Endothelial cell (in vitro differentiated cells): Measurements from ENCODE around the gene NKAIN1. TPM values are rescaled to one million over a fixed set of nuclear protein-coding genes. Genes with fewer than 3 reads are reported as not detected.
"Not testable (repeated sequence)": the region's sequence is repeated elsewhere in the genome, so short reads cannot be mapped to it uniquely, and the experiment has no call there.

Experiments used
- DNase-seq: peaks from one replicate; pipeline ENCODE4 v3.0.0; 2021; ENCODE audit warnings: low spot score
- H3K27ac Mint-ChIP-seq: one replicate; pipeline ENCODE4 v1.8.0; 2021; ENCODE audit warnings: mixed read lengths, inconsistent platforms; ENCODE audit not compliant: unreplicated experiment
- H3K27me3 Mint-ChIP-seq: one replicate; pipeline ENCODE4 v1.8.0; 2021; ENCODE audit warnings: mild to moderate bottlenecking, moderate library complexity, mixed read lengths, inconsistent platforms; ENCODE audit not compliant: unreplicated experiment
- H3K36me3 Mint-ChIP-seq: one replicate; pipeline ENCODE4 v1.8.0; 2021; ENCODE audit warnings: mild to moderate bottlenecking, low read depth, mixed read lengths, inconsistent platforms; ENCODE audit not compliant: unreplicated experiment
- H3K4me1 Mint-ChIP-seq: one replicate; pipeline ENCODE4 v1.8.0; 2021; ENCODE audit warnings: mild to moderate bottlenecking, mixed read lengths, inconsistent platforms; ENCODE audit not compliant: unreplicated experiment
- H3K4me3 Mint-ChIP-seq: one replicate; pipeline ENCODE4 v1.8.0; 2021; ENCODE audit warnings: mild to moderate bottlenecking, mixed read lengths, inconsistent platforms; ENCODE audit not compliant: unreplicated experiment
- H3K9me3 Mint-ChIP-seq: one replicate; pipeline ENCODE4 v1.8.0; 2021; ENCODE audit warnings: mixed read lengths, inconsistent platforms; ENCODE audit not compliant: unreplicated experiment
- total RNA-seq: library from RNA; stranded (reverse); fragmentation: NEBNext Ultra II Directional; extraction: Animal tissue kit (Norgen Biotek cat#: 25700); gene quantifications from one replicate; pipeline ENCODE4 v1.2.1, GENCODE V29; 2021; ENCODE audit not compliant: unreplicated experiment
- TF ChIP-seq, protein P1 (sequence below): fragments of 200-600 bp; sonication (generic); IDR thresholded peaks from one replicate; pipeline ENCODE4 v1.5.0; 2021; ENCODE audit warnings: antibody characterized with exemption; ENCODE audit not compliant: unreplicated experiment

The NKAIN1 gene
- total RNA-seq, 1 donor from 2014 or later, result 3.7 TPM

GRCh38 chr1:31182352-31182751 is 57.3 kb downstream of the NKAIN1 start:
- Mint-ChIP-seq H3K27me3 (peaks cover 14% of the 10 kb centered on the region), H3K27ac (no peak overlapping the region), H3K36me3 (peaks cover 5% of the 10 kb centered on the region), H3K4me1 (peaks cover 2% of the 10 kb centered on the region), H3K4me3 (no peak overlapping the region), H3K9me3 (no peaks in the 10 kb centered on the region)
- TF ChIP-seq, protein P1, sequence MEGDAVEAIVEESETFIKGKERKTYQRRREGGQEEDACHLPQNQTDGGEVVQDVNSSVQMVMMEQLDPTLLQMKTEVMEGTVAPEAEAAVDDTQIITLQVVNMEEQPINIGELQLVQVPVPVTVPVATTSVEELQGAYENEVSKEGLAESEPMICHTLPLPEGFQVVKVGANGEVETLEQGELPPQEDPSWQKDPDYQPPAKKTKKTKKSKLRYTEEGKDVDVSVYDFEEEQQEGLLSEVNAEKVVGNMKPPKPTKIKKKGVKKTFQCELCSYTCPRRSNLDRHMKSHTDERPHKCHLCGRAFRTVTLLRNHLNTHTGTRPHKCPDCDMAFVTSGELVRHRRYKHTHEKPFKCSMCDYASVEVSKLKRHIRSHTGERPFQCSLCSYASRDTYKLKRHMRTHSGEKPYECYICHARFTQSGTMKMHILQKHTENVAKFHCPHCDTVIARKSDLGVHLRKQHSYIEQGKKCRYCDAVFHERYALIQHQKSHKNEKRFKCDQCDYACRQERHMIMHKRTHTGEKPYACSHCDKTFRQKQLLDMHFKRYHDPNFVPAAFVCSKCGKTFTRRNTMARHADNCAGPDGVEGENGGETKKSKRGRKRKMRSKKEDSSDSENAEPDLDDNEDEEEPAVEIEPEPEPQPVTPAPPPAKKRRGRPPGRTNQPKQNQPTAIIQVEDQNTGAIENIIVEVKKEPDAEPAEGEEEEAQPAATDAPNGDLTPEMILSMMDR, result no peak
- DNase-seq, result peak; percentile 86

DNA sequence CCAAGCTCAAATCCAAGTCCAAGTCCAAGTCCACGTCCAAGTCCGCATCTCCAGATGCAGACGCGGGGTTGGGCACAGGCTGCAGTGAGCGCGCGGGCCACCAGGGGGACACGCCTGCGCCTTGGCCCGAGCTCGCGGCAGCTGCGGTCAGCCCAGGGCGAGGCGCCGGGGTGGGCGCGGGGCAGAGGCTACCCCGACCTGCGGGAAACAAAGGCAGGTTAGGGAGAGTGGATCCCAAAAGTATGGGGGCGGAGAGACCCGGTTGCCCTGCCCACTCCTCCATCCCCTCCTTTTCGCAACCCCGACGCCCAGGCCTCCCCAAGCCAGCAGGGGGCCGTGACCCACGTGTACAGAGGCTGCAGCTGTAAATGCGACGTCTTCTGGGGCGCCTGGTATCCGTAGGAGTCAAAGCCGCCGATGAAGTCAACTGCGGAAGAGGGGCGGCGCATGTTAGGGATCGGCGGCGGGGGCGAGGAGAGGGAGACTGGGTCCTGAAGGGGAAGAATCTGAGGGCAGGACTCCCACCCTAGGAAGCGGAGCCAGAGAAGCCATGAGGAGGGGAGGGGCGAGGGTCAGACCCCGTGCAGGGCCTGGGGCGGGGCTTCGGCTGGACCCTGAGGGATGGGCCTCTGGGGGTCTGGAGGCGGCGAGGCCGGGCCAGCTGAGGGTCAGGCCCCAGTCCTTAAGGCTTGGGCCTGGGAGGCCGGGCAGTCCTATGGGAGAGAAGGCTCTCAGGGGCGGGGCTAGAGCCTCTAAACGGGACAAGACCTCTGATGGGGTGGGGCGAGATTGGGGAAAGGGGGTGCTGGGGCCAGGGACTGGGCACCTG is 58.0 kb downstream of the NKAIN1 start:
- no peak overlapping the region for H3K4me3 Mint-ChIP-seq
- no peak overlapping the region for H3K27ac Mint-ChIP-seq
- peaks cover 2% of the 10 kb centered on the region for H3K4me1 Mint-ChIP-seq
- no peaks in the 10 kb centered on the region for H3K9me3 Mint-ChIP-seq
- TF ChIP-seq, protein P1, result peak; percentile 92
- H3K36me3 Mint-ChIP-seq, result no peaks in the 10 kb centered on the region
- DNase-seq, result peak; percentile 70
- peaks cover 11% of the 10 kb centered on the region for H3K27me3 Mint-ChIP-seq

GRCh38 chr1:31180338-31180737 is 59.3 kb downstream of the NKAIN1 start:
- TF ChIP-seq, protein P1, result no peak
- Mint-ChIP-seq H3K9me3 (no peaks in the 10 kb centered on the region), H3K27me3 (peaks cover 11% of the 10 kb centered on the region), H3K36me3 (no peaks in the 10 kb centered on the region), H3K4me1 (peaks cover 2% of the 10 kb centered on the region), H3K4me3 (no peak overlapping the region), H3K27ac (no peak overlapping the region)
- DNase-seq, result no peak

GRCh38 chr1:31176291-31176690 is 63.4 kb downstream of the NKAIN1 start:
- peaks cover 10% of the 10 kb centered on the region for H3K27me3 Mint-ChIP-seq
- not testable (repeated sequence) for H3K4me1 Mint-ChIP-seq, H3K4me3 Mint-ChIP-seq, H3K36me3 Mint-ChIP-seq, DNase-seq, H3K9me3 Mint-ChIP-seq, H3K27ac Mint-ChIP-seq

DNA sequence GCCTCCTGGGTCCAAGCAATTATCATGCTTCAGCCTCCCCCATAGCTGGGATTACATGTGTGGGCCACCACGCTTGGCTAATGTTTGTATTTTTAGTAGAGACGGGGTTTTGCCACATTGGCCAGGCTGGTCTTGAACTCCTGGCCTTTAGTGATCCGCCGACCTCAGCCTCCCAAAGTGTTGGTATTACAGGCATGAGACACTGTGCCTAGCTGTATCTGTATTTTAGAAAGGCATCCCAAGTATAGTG is 69.3 kb downstream of the NKAIN1 start:
- Mint-ChIP-seq H3K27ac (no peak overlapping the region), H3K9me3 (no peaks in the 10 kb centered on the region)

More for the DNA sequence above, 69.3 kb downstream of the NKAIN1 start:
- Mint-ChIP-seq H3K36me3 (no peaks in the 10 kb centered on the region), H3K4me1 (no peaks in the 10 kb centered on the region), H3K27me3 (peaks cover 4% of the 10 kb centered on the region), H3K4me3 (no peak overlapping the region)
- TF ChIP-seq, protein P1, result no peak
- no peak for DNase-seq
